Neural cell (in vitro differentiated cells): Measurements from ENCODE around the gene ADNP2. TPM values are rescaled to one million over a fixed set of nuclear protein-coding genes. Genes with fewer than 3 reads are reported as not detected.

Experiments
- H2AFZ ChIP-seq: fragments of 200-600, 300-800 bp; sonication (generic), shearing (Covaris generic); 2 replicates; pipeline ENCODE4 v1.6.0; 2014; ENCODE audit warnings: low read depth, mild to moderate bottlenecking, antibody characterized with exemption, low read length, moderate library complexity
- H3F3A ChIP-seq: fragments of 200-600 bp; shearing (Covaris generic); 2 replicates; pipeline ENCODE4 v1.6.1; 2016; ENCODE audit warnings: mild to moderate bottlenecking, moderate library complexity, mixed read lengths, antibody characterized with exemption, low read length; ENCODE audit not compliant: insufficient read depth, poor library complexity, severe bottlenecking
- H3K27ac ChIP-seq: fragments of 200-600, 300-800 bp; sonication (generic), shearing (Covaris generic); 2 replicates; pipeline ENCODE4 v1.5.1; 2014; ENCODE audit warnings: mild to moderate bottlenecking, low read length, moderate library complexity
- H3K27me3 ChIP-seq: fragments of 300-800, 200-600 bp; sonication (generic), shearing (Covaris generic); 2 replicates; pipeline ENCODE4 v1.6.0; 2014; ENCODE audit warnings: mild to moderate bottlenecking, low read depth, low read length, moderate library complexity; ENCODE audit not compliant: insufficient read depth
- H3K36me3 ChIP-seq: fragments of 300-800, 200-600 bp; sonication (generic), shearing (Covaris generic); 2 replicates; pipeline ENCODE4 v1.5.1; 2014; ENCODE audit warnings: mild to moderate bottlenecking, antibody characterized with exemption, low read length, moderate library complexity; ENCODE audit not compliant: insufficient read depth
- H3K4me2 ChIP-seq: fragments of 300-800, 200-600 bp; sonication (generic), shearing (Covaris generic); 2 replicates; pipeline ENCODE4 v1.6.0; 2014; ENCODE audit warnings: mild to moderate bottlenecking, low read length
- H3K4me3 ChIP-seq: fragments of 300-800, 200-600 bp; sonication (generic), shearing (Covaris generic); 2 replicates; pipeline ENCODE4 v1.5.1; 2014; ENCODE audit warnings: mild to moderate bottlenecking, low read length, moderate library complexity
- H3K79me2 ChIP-seq: fragments of 200-600 bp; shearing (Covaris generic); replicated peaks from 2 replicates; pipeline ENCODE4 v1.6.0; 2014; ENCODE audit warnings: mild to moderate bottlenecking, low read length, moderate library complexity; ENCODE audit not compliant: insufficient read depth
- H3K9ac ChIP-seq: fragments of 300-800, 200-600 bp; sonication (generic), shearing (Covaris generic); 2 replicates; pipeline ENCODE4 v1.6.1; 2016; ENCODE audit warnings: mild to moderate bottlenecking, low read length, mixed read lengths
- H3K9me2 ChIP-seq: fragments of 200-600 bp; shearing (Covaris generic); 2 replicates; pipeline ENCODE4 v1.6.1; 2016; ENCODE audit warnings: mild to moderate bottlenecking, low read length, mixed read lengths; ENCODE audit not compliant: insufficient read depth
- H3K9me3 ChIP-seq: fragments of 200-600, 300-800 bp; sonication (generic), shearing (Covaris generic); 2 replicates; pipeline ENCODE4 v1.6.1; 2016; ENCODE audit warnings: mild to moderate bottlenecking, mixed run types, low read length, moderate library complexity, mixed read lengths
- H4K20me1 ChIP-seq: fragments of 200-600 bp; shearing (Covaris generic); 2 replicates; pipeline ENCODE4 v1.6.1; 2016; ENCODE audit warnings: mild to moderate bottlenecking, mixed run types; ENCODE audit not compliant: insufficient read depth
- EP300 ChIP-seq: fragments of 450-650 bp; conservative IDR thresholded peaks from 2 replicates; pipeline ENCODE4 v1.6.1; 2014; ENCODE audit warnings: antibody characterized with exemption, mild to moderate bottlenecking, moderate library complexity; ENCODE audit not compliant: poor library complexity, severe bottlenecking
- MXI1 ChIP-seq: fragments of 450-650 bp; conservative IDR thresholded peaks from 2 replicates; pipeline ENCODE4 v1.6.1; 2014; ENCODE audit warnings: antibody characterized with exemption, mild to moderate bottlenecking; ENCODE audit not compliant: poor library complexity, severe bottlenecking
- POLR2AphosphoS5 ChIP-seq: IDR thresholded peaks from 2 replicates; pipeline ENCODE4 v1.6.1; 2012
- RAD21 ChIP-seq: fragments of 450-650 bp; conservative IDR thresholded peaks from 2 replicates; pipeline ENCODE4 v1.6.1; 2014; ENCODE audit warnings: antibody characterized with exemption, mild to moderate bottlenecking, moderate library complexity
- REST ChIP-seq: IDR thresholded peaks from 2 replicates; pipeline ENCODE4 v1.6.1; 2012; ENCODE audit warnings: borderline replicate concordance
- polyA plus RNA-seq: library from polyadenylated mRNA; depleted of rRNA; stranded (reverse); fragments of >200 nt; gene quantifications from 2 replicates; pipeline ENCODE4 v1.2.3, GENCODE V29; 2014
- TF ChIP-seq, protein P1 (sequence below): fragments of 450-650 bp; IDR thresholded peaks from 2 replicates; pipeline ENCODE4 v1.5.1; 2014; ENCODE audit warnings: antibody characterized with exemption, mild to moderate bottlenecking, moderate library complexity; ENCODE audit not compliant: poor library complexity, severe bottlenecking

The ADNP2 gene
- polyA plus RNA-seq, 1 donor from 2014 or later = 16.9 TPM

- TF ChIP-seq RAD21 = no peak
Observed at GRCh38 chr18:80086281-80086680, 22.8 kb upstream of the ADNP2 start (continued).

DNA sequence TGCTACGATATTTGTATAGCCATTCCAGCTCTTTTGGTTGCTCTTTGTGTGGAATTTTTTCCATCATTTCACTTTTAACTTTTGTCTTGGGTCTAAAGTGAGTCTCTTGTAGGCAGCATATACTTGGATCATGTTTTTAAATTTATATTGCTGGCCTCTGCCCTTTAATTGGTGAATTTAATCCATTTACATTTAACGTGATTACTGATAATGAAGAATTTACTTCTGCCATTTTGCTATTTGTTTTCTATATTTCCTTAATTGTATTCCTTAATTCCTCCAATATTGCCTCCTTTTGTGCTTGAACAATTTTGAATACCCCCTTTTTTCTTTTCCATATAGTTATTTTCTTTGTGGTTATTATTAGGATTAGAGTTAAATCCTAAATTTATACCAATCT is 21.0 kb upstream of the ADNP2 start:
- H3K4me2 ChIP-seq = no peak overlapping the region
- no peak overlapping the region for H2AFZ ChIP-seq
- TF ChIP-seq EP300 (no peak), REST (no peak), POLR2AphosphoS5 (no peak)
- TF ChIP-seq, protein P1, sequence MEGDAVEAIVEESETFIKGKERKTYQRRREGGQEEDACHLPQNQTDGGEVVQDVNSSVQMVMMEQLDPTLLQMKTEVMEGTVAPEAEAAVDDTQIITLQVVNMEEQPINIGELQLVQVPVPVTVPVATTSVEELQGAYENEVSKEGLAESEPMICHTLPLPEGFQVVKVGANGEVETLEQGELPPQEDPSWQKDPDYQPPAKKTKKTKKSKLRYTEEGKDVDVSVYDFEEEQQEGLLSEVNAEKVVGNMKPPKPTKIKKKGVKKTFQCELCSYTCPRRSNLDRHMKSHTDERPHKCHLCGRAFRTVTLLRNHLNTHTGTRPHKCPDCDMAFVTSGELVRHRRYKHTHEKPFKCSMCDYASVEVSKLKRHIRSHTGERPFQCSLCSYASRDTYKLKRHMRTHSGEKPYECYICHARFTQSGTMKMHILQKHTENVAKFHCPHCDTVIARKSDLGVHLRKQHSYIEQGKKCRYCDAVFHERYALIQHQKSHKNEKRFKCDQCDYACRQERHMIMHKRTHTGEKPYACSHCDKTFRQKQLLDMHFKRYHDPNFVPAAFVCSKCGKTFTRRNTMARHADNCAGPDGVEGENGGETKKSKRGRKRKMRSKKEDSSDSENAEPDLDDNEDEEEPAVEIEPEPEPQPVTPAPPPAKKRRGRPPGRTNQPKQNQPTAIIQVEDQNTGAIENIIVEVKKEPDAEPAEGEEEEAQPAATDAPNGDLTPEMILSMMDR = no peak
- no peak overlapping the region for H3K4me3 ChIP-seq
- H3K27me3 ChIP-seq = no peaks in the 10 kb centered on the region
- H3K9me2 ChIP-seq = no peaks in the 10 kb centered on the region
- H3K79me2 ChIP-seq = no peaks in the 10 kb centered on the region
- no peaks in the 10 kb centered on the region for H4K20me1 ChIP-seq
- H3K9ac ChIP-seq = no peak overlapping the region
- H3K27ac ChIP-seq = no peak overlapping the region
- H3K36me3 ChIP-seq = no peaks in the 10 kb centered on the region
- H3F3A ChIP-seq = no peaks in the 10 kb centered on the region
- H3K9me3 ChIP-seq = peaks cover 4% of the 10 kb centered on the region

GRCh38 chr18:80088823-80089222 is 20.2 kb upstream of the ADNP2 start:
- H3K79me2 ChIP-seq = no peaks in the 10 kb centered on the region

More at GRCh38 chr18:80088823-80089222, 20.2 kb upstream of the ADNP2 start:
- Histone ChIP-seq H3K9me2 (no peaks in the 10 kb centered on the region), H3K27me3 (no peaks in the 10 kb centered on the region), H3K9me3 (peaks cover 4% of the 10 kb centered on the region), H3K9ac (no peak overlapping the region), H3K36me3 (no peaks in the 10 kb centered on the region), H4K20me1 (no peaks in the 10 kb centered on the region), H3F3A (no peaks in the 10 kb centered on the region), H2AFZ (no peak overlapping the region), H3K4me2 (no peak overlapping the region), H3K4me3 (no peak overlapping the region), H3K27ac (no peak overlapping the region)
- TF ChIP-seq REST (no peak), POLR2AphosphoS5 (no peak), EP300 (no peak), MXI1 (no peak), RAD21 (no peak)
